ENCODE data around the gene KCTD4.

KCTD4 gene

DNA sequence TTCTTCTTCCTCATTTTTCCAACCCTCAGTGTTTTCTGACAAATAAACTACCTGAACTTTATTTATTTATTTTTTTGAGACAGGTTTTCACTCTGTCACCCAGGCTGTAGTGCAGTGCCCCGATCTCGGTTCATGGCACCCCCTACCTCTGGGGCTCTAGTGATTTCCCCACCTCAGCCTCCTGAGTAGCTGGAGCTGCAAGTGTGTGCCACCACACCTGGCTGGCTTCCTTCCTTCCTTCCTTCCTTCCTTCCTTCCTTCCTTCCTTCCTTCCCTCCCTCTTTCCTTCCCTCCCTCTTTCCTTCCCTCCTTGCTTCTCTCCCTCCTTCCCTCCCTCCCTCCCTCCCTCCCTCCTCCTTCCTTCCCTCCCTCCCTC, 32.3 kb downstream of the KCTD4 start:
- no peak for DNase-seq

- DNase-seq: peak in 1 of 2 experiments; percentile 33
These were observed 33.0 kb downstream of the KCTD4 start for GRCh38 chr13:45167611-45168554.

- no peak for DNase-seq
These were observed 34.0 kb downstream of the KCTD4 start for GRCh38 chr13:45166858-45167257.

DNA sequence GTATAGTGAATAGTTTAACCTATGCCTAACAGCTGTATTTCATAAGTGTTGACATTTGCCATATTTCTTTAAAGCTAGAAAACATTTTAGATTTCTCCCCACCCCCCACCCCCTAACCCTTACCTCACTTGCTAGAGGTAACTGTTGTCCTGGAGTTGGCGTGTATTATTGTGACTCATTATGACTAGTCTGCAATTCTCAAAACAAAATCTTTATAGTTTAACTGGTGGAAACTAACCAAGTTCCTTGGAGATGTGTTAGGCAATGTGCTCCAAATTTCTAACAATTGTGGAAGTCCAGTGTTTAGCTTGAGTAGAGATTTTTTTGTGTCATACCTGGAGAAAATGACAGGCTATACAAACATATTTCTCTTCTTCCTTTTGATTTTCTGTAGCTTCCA, 38.0 kb downstream of the KCTD4 start:
- DNase-seq: peak; percentile 68 to 92

- peak in 1 of 2 experiments; percentile 26 for DNase-seq
These were observed 38.7 kb downstream of the KCTD4 start for GRCh38 chr13:45162194-45162593.

- no peak for DNase-seq
These were observed 44.1 kb downstream of the KCTD4 start for GRCh38 chr13:45156565-45157361.

DNA sequence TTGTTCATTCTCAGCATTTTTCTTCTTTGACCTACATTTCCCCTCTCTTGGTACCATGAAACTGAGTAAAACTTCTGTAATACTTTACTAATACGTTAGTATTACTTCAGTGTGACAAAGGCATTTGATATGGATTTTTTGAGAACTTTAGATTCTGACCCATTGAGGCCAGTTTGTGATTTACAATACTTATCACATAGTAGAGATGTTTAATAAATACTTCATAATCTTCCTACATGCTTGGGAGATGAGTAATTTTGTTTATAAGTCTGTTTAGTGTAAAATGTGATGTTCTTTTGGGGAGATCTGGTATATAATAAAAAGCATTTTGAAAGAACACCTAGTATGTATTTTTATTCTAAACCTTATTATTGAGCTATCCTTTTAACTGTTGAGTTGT, 50.9 kb downstream of the KCTD4 start:
- no peak for DNase-seq

- DNase-seq: no peak
These were observed 57.5 kb downstream of the KCTD4 start for GRCh38 chr13:45143346-45143751.
